HL-60 (cell line): Measurements from ENCODE around the gene GSTT2.

Experiments used
- GABPA ChIP-seq: IDR thresholded peaks from 2 replicates; pipeline ENCODE4 v1.6.1; 2012; ENCODE audit warnings: low read depth
- TF ChIP-seq, protein P1 (sequence below): IDR thresholded peaks from one replicate; pipeline ENCODE4 v1.5.1; 2011; ENCODE audit warnings: low read length, control low read depth, inconsistent platforms; ENCODE audit not compliant: insufficient read depth

DNA sequence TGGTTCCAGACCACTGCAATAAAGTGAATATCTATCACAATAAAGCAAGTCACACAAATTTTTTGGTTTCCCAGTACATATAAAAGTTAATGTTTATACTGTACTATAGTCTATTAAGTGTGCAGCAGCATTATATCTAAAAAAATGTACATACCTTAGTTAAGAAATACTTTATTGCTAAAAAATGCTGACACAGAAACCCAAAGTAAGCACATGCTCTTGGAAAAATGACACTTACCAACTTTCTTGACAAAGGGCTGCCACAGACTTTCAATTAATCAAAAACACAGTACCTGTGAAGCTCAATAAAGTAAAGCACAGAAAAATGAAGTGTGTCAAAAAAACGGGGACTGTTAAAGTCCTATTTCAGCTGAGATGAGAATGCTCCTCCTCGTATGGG is 48.1 kb downstream of the GSTT2 start:
- TF ChIP-seq GABPA = no peak
- TF ChIP-seq, protein P1, sequence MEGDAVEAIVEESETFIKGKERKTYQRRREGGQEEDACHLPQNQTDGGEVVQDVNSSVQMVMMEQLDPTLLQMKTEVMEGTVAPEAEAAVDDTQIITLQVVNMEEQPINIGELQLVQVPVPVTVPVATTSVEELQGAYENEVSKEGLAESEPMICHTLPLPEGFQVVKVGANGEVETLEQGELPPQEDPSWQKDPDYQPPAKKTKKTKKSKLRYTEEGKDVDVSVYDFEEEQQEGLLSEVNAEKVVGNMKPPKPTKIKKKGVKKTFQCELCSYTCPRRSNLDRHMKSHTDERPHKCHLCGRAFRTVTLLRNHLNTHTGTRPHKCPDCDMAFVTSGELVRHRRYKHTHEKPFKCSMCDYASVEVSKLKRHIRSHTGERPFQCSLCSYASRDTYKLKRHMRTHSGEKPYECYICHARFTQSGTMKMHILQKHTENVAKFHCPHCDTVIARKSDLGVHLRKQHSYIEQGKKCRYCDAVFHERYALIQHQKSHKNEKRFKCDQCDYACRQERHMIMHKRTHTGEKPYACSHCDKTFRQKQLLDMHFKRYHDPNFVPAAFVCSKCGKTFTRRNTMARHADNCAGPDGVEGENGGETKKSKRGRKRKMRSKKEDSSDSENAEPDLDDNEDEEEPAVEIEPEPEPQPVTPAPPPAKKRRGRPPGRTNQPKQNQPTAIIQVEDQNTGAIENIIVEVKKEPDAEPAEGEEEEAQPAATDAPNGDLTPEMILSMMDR = no peak
